ENCODE results near the gene SBNO2. TPM values are rescaled to one million over a fixed set of nuclear protein-coding genes. Genes with fewer than 3 reads are reported as not detected.

The SBNO2 gene
- total and polyA plus RNA-seq, 9 of the 15 experiments (the other 6 are each of a cell fraction or from before 2014, with no cell fraction given) = 0.01 to 46.2 (median 6.7) TPM

GRCh38 chr19:1062387-1063029 lies 111.6 kb downstream of the SBNO2 start:
- WGBS (ENCODE audit: insufficient coverage, low coverage, missing lambda C conversion rate) = 78% methylated on average over 9 of the region's 17 CpGs
- in situ Hi-C loops (cut with MboI) (no loop called here), intact Hi-C loops (cut with micrococcal nuclease) (no loop called here)
- ATAC-seq (peak; percentile 72), FAIRE-seq (no peak), DNase-seq (ENCODE audit: extremely low read depth in 1 of 4, low spot score in 3 of 4) (peak in 3 of 4 experiments; percentile 81 to 85 (median 83))
- H3K9me1 ChIP-seq (ENCODE audit: control insufficient read depth, insufficient read depth, low read length) = no peaks in the 10 kb centered on the region
- H3K9ac ChIP-seq (ENCODE audit: insufficient read depth in 1 of 2, low read depth in 2 of 2, low read length in 2 of 2) = peak overlapping the region in 1 of 2 experiments; percentile 37; a peak in 1 of 4 replicates
- BruUV-seq (replicated peaks) = no TSS peak
- H3K4me2 ChIP-seq (ENCODE audit: insufficient read depth, low read length) = no peak overlapping the region
- no peak overlapping the region for H2AFZ ChIP-seq (ENCODE audit: low read depth, low read length)
- H3K27ac ChIP-seq (ENCODE audit: extremely low read depth, low read depth, low read length) = no peak overlapping the region
- no peaks in the 10 kb centered on the region for H3K79me2 ChIP-seq (ENCODE audit: control insufficient read depth, insufficient read depth, low read length)
- H4K20me1 ChIP-seq (replicated peaks; ENCODE audit: control insufficient read depth, insufficient read depth, low read length) = no peaks in the 10 kb centered on the region
- H3K9me3 ChIP-seq (replicated peaks; ENCODE audit: control insufficient read depth, insufficient read depth, low read depth, low read length) = no peaks in the 10 kb centered on the region
- H3K4me3 ChIP-seq = no peak overlapping the region
- TF ChIP-seq ELF4 (CRISPR knock-in tag; IDR thresholded peaks at IDR 0.05) = peak; percentile 47; the same call in 1 of the 2 replicates
- no peak for TF ChIP-seq CBFA2T2 (conservative IDR thresholded peaks at IDR 0.05)
- TF ChIP-seq OTX1 (CRISPR knock-in tag; IDR thresholded peaks at IDR 0.05) = peak; percentile 64; the same call in 1 of the 2 replicates
- 0 out of 2 replicates have a peak, but pooled peaks have one; percentile 56 for TF ChIP-seq HDGF (IDR thresholded peaks at IDR 0.05)
- TF ChIP-seq ZBTB33 (CRISPR knock-in tag; IDR thresholded peaks at IDR 0.05) = peak; percentile 77; the same call in 1 of the 2 replicates
- TF ChIP-seq, protein P1, sequence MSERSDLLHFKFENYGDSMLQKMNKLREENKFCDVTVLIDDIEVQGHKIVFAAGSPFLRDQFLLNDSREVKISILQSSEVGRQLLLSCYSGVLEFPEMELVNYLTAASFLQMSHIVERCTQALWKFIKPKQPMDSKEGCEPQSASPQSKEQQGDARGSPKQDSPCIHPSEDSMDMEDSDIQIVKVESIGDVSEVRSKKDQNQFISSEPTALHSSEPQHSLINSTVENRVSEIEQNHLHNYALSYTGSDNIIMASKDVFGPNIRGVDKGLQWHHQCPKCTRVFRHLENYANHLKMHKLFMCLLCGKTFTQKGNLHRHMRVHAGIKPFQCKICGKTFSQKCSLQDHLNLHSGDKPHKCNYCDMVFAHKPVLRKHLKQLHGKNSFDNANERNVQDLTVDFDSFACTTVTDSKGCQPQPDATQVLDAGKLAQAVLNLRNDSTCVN (CRISPR knock-in tag; IDR thresholded peaks at IDR 0.05) = 0 out of 2 replicates have a peak, but pooled peaks have one; percentile 33
- TF ChIP-seq BRF1 (IDR thresholded peaks at IDR 0.05; ENCODE audit: borderline replicate concordance, extremely low read depth, insufficient read length) = no peak
- peak; percentile 38; the same call in 1 of the 2 replicates for TF ChIP-seq SUPT5H (IDR thresholded peaks at IDR 0.05)
- peak; percentile 34 for TF ChIP-seq POLR2A (conservative IDR thresholded peaks at IDR 0.05)
- ChIA-PET POLR2A (interaction anchor here (0.5 to 1.1 kb wide), 2 partner anchors 8 to 37 kb away, joined by 3 to 4 read pairs; no protein-coding TSS in a partner anchor), CTCF (ENCODE audit: low intra/inter-chr PET ratio) (no interaction called here)
- H3K27me3 ChIP-seq (ENCODE audit: control insufficient read depth in 2 of 2, insufficient read depth in 2 of 2, low read length in 2 of 2) = no peaks in the 10 kb centered on the region
- H3K36me3 ChIP-seq (ENCODE audit: control insufficient read depth, insufficient read depth, low read length) = peaks cover 40% of the 10 kb centered on the region
- peaks cover 9 to 60% of the 10 kb centered on the region in 2 experiments for H3K4me1 ChIP-seq (replicated peaks in 1 of 2; ENCODE audit: control insufficient read depth in 2 of 2, insufficient read depth in 2 of 2, low read length in 2 of 2)
